ENCODE data around the gene F12.

DNA sequence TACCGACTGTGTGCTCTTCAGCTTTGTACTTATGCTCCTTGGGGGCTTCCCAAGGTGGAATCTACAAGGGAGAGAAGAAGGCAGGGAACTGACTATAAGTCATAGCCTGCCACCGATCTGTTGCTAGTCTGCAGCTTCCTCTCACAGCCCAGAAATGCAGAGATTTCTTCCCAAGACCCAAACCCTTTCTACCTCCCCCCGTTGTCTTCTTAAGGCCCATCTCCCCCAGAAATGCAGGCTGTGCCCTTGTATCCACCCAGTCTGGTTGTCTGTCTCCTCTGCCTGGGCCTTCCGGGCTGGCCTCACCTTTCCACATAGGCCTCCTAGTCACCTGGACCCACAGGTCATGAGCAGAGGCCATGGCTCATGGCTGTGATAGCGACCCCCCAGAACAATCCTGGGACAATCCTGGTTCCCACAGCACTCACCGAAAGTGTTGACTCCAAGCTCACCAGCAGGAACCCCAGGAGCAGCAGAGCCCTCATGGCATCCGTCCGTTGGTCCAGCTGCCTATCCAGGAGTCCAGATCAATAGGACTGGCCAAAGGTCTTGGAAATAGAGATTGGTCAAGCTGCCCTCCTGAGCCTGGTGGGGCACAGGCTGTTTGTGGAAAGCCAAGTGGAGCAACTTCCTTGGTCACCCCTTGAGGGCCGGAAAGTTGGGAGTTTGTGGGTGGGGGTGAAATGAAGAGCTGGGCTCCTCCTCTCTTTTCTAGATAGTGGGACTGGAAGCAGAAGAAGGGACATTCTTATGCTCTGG lies at the start of gene F12:
- TF ChIP-seq POLR2AphosphoS5 (IDR thresholded peaks at IDR 0.05; ENCODE audit: low read depth) (no peak), GABPA (IDR thresholded peaks at IDR 0.05; ENCODE audit: low read depth) (no peak)
- TF ChIP-seq, protein P1, sequence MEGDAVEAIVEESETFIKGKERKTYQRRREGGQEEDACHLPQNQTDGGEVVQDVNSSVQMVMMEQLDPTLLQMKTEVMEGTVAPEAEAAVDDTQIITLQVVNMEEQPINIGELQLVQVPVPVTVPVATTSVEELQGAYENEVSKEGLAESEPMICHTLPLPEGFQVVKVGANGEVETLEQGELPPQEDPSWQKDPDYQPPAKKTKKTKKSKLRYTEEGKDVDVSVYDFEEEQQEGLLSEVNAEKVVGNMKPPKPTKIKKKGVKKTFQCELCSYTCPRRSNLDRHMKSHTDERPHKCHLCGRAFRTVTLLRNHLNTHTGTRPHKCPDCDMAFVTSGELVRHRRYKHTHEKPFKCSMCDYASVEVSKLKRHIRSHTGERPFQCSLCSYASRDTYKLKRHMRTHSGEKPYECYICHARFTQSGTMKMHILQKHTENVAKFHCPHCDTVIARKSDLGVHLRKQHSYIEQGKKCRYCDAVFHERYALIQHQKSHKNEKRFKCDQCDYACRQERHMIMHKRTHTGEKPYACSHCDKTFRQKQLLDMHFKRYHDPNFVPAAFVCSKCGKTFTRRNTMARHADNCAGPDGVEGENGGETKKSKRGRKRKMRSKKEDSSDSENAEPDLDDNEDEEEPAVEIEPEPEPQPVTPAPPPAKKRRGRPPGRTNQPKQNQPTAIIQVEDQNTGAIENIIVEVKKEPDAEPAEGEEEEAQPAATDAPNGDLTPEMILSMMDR (IDR thresholded peaks at IDR 0.05; ENCODE audit: insufficient read depth, low read length) = no peak
- TF ChIP-seq, protein P2, sequence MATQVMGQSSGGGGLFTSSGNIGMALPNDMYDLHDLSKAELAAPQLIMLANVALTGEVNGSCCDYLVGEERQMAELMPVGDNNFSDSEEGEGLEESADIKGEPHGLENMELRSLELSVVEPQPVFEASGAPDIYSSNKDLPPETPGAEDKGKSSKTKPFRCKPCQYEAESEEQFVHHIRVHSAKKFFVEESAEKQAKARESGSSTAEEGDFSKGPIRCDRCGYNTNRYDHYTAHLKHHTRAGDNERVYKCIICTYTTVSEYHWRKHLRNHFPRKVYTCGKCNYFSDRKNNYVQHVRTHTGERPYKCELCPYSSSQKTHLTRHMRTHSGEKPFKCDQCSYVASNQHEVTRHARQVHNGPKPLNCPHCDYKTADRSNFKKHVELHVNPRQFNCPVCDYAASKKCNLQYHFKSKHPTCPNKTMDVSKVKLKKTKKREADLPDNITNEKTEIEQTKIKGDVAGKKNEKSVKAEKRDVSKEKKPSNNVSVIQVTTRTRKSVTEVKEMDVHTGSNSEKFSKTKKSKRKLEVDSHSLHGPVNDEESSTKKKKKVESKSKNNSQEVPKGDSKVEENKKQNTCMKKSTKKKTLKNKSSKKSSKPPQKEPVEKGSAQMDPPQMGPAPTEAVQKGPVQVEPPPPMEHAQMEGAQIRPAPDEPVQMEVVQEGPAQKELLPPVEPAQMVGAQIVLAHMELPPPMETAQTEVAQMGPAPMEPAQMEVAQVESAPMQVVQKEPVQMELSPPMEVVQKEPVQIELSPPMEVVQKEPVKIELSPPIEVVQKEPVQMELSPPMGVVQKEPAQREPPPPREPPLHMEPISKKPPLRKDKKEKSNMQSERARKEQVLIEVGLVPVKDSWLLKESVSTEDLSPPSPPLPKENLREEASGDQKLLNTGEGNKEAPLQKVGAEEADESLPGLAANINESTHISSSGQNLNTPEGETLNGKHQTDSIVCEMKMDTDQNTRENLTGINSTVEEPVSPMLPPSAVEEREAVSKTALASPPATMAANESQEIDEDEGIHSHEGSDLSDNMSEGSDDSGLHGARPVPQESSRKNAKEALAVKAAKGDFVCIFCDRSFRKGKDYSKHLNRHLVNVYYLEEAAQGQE (IDR thresholded peaks at IDR 0.05; ENCODE audit: insufficient replicate concordance, low read depth) = no peak

Data from HL-60 (cell line).